GM19324 (cell line): ENCODE data around the gene PMM1.
"Not testable (repeated sequence)": the region's sequence is repeated elsewhere in the genome, so short reads cannot be mapped to it uniquely, and the experiment has no call there.

Source experiments
- ATAC-seq: cut with Tn5 transposase; IDR thresholded peaks from one replicate; pipeline ENCODE4 v1.9.1; 2021; ENCODE audit warnings: mild to moderate bottlenecking, moderate library complexity; ENCODE audit not compliant: unreplicated experiment, low FRiP score

Gene PMM1

GRCh38 chr22:41597635-41597953 lies 8.0 kb upstream of the PMM1 start:
- no peak for ATAC-seq

- ATAC-seq: no peak
These were observed 7.4 kb upstream of the PMM1 start for GRCh38 chr22:41596776-41597634.

- ATAC-seq: no peak
These were observed 6.1 kb upstream of the PMM1 start for GRCh38 chr22:41595703-41596102.

- ATAC-seq: not testable (repeated sequence)
These were observed 3.8 kb upstream of the PMM1 start for GRCh38 chr22:41593336-41593960.

- no peak for ATAC-seq
These were observed 2.3 kb downstream of the PMM1 start for GRCh38 chr22:41587347-41587723.

- ATAC-seq: no peak
These were observed 3.7 kb downstream of the PMM1 start for GRCh38 chr22:41585898-41586297.

GRCh38 chr22:41584881-41585280 lies 4.8 kb downstream of the PMM1 start:
- ATAC-seq: no peak

- no peak for ATAC-seq
These were observed 6.9 kb downstream of the PMM1 start for GRCh38 chr22:41582694-41583093.

- ATAC-seq: no peak
These were observed 9.7 kb downstream of the PMM1 start for GRCh38 chr22:41579997-41580355.

- no peak for ATAC-seq
These were observed 10.2 kb downstream of the PMM1 start for GRCh38 chr22:41579297-41579996.

GRCh38 chr22:41578818-41579217 lies 10.8 kb downstream of the PMM1 start:
- ATAC-seq: no peak

- no peak for ATAC-seq
These were observed 11.5 kb downstream of the PMM1 start for GRCh38 chr22:41578114-41578513.

- ATAC-seq: no peak
These were observed 12.8 kb downstream of the PMM1 start for GRCh38 chr22:41576877-41577276.

- ATAC-seq: no peak
These were observed 14.1 kb downstream of the PMM1 start for GRCh38 chr22:41575533-41575932.

GRCh38 chr22:41574847-41575381 lies 14.7 kb downstream of the PMM1 start:
- ATAC-seq: no peak

GRCh38 chr22:41573677-41574076 lies 16.0 kb downstream of the PMM1 start:
- no peak for ATAC-seq

- not testable (repeated sequence) for ATAC-seq
These were observed 17.3 kb downstream of the PMM1 start for GRCh38 chr22:41572305-41572704.

GRCh38 chr22:41571786-41572185 lies 17.9 kb downstream of the PMM1 start:
- no peak for ATAC-seq

- ATAC-seq: no peak
These were observed 19.4 kb downstream of the PMM1 start for GRCh38 chr22:41570221-41570620.

- no peak for ATAC-seq
These were observed 20.8 kb downstream of the PMM1 start for GRCh38 chr22:41568811-41569210.

GRCh38 chr22:41567512-41567768 lies 22.2 kb downstream of the PMM1 start:
- ATAC-seq: no peak
